ENCODE results near the gene KCTD5.
"Not testable (repeated sequence)": the region's sequence is repeated elsewhere in the genome, so short reads cannot be mapped to it uniquely, and the experiment has no call there.

DNA sequence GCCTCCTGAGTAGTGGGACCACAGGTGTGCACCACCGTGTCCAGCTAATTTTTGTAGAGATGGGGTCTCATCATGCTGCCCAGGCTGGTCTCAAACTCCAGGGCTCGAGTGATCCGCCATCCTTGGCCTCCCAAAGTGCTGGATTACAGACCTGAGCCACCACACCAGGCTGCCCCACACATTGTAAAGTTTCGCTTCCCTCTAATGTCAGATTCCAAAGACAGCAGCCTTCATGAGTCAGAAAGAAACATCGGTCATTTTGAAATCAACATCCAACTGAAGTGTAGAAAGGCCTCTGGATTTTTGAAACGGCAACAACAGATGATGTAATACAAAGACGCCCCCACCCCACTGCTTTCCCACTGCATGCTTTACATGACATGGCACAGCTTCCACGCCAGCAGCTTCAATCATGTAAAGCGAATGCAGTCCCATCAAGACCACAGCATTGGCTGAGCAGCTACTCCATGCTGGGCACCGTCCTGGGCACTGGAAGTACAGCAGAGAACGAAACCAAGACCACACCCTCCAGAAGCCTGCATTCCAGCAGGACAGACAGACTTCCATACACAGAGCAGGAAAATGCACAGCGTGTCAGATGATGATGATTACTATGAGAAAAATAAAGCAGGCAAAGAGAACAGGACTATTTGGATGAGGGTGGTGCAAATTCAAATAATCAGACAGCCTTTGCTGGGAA, 37.4 kb upstream of the KCTD5 start:
- not testable (repeated sequence) for TF ChIP-seq PKNOX1 (IDR thresholded peaks at IDR 0.05); SP1 (IDR thresholded peaks at IDR 0.05); L3MBTL2 (conservative IDR thresholded peaks at IDR 0.05); ELF4 (IDR thresholded peaks at IDR 0.05); FOXA1 (IDR thresholded peaks at IDR 0.05); NFRKB (IDR thresholded peaks at IDR 0.05); ZNF384 (IDR thresholded peaks at IDR 0.05); CTBP1 (IDR thresholded peaks at IDR 0.05; ENCODE audit: borderline replicate concordance)
